Endothelial cell of hepatic sinusoid (primary cell): ENCODE measurements around the gene CHRDL2.

Experiments
- in situ Hi-C: cut with HindIII; loops from 2 replicates; pipeline ENCODE4 v1.10.0; 2017; ENCODE audit warnings: low sequenced_read_pairs

Gene CHRDL2

GRCh38 chr11:74749127-74749964 lies 18.1 kb upstream of the CHRDL2 start:
- in situ Hi-C loops: no loop called here

- in situ Hi-C loops: no loop called here
These were observed 17.2 kb upstream of the CHRDL2 start, which contains the start of gene RNF169 for GRCh38 chr11:74748211-74749126. TSS of gene RNF169 (plus strand) at chr11:74748849. CDS start at chr11:74748881, 32 bp downstream.

GRCh38 chr11:74746868-74747267 lies 15.6 kb upstream of the CHRDL2 start:
- in situ Hi-C loops: no loop called here

GRCh38 chr11:74744277-74744676 lies 13.1 kb upstream of the CHRDL2 start:
- in situ Hi-C loops: no loop called here

- in situ Hi-C loops: no loop called here
These were observed 12.4 kb upstream of the CHRDL2 start for GRCh38 chr11:74743640-74744039.

GRCh38 chr11:74742070-74742469 lies 10.8 kb upstream of the CHRDL2 start:
- in situ Hi-C loops: no loop called here

- in situ Hi-C loops: loop anchor here (5.0 to 10.0 kb wide), 3 partner anchors 52 to 133 kb away; no protein-coding TSS in a partner anchor
These were observed 8.5 kb upstream of the CHRDL2 start for GRCh38 chr11:74739546-74740270.

GRCh38 chr11:74736031-74736430 lies 4.8 kb upstream of the CHRDL2 start:
- in situ Hi-C loops: loop anchor here (5.0 to 10.0 kb wide), 3 partner anchors 49 to 136 kb away; no protein-coding TSS in a partner anchor

- in situ Hi-C loops: loop anchor here (5.0 to 10.0 kb wide), 3 partner anchors 48 to 137 kb away; no protein-coding TSS in a partner anchor
These were observed 4.2 kb upstream of the CHRDL2 start for GRCh38 chr11:74735365-74735928.

- in situ Hi-C loops: loop anchor here (10.0 kb wide), 1 partner anchor 60 kb away; no protein-coding TSS in a partner anchor
These were observed 3.3 kb upstream of the CHRDL2 start for GRCh38 chr11:74734559-74734925.

GRCh38 chr11:74730571-74731260 lies 510 bp downstream of the CHRDL2 start:
- in situ Hi-C loops: loop anchor here (10.0 kb wide), 1 partner anchor 64 kb away; no protein-coding TSS in a partner anchor

- in situ Hi-C loops: loop anchor here (10.0 kb wide), 1 partner anchor 125 kb away; no protein-coding TSS in a partner anchor
These were observed 1.8 kb downstream of the CHRDL2 start for GRCh38 chr11:74729397-74729796.

GRCh38 chr11:74726547-74727182 lies 4.6 kb downstream of the CHRDL2 start:
- in situ Hi-C loops: loop anchor here (10.0 kb wide), 1 partner anchor 122 kb away; no protein-coding TSS in a partner anchor

- in situ Hi-C loops: loop anchor here (10.0 kb wide), 1 partner anchor 121 kb away; no protein-coding TSS in a partner anchor
These were observed 5.5 kb downstream of the CHRDL2 start for GRCh38 chr11:74725701-74726100.

- in situ Hi-C loops: loop anchor here (10.0 kb wide), 1 partner anchor 119 kb away; no protein-coding TSS in a partner anchor
These were observed 7.7 kb downstream of the CHRDL2 start for GRCh38 chr11:74723511-74723910.

GRCh38 chr11:74721479-74721835 lies 9.8 kb downstream of the CHRDL2 start:
- in situ Hi-C loops: loop anchor here (10.0 kb wide), 1 partner anchor 117 kb away; no protein-coding TSS in a partner anchor

GRCh38 chr11:74720596-74721478 lies 10.4 kb downstream of the CHRDL2 start:
- in situ Hi-C loops: loop anchor here (10.0 kb wide), 1 partner anchor 116 kb away; no protein-coding TSS in a partner anchor

- in situ Hi-C loops: no loop called here
These were observed 12.2 kb downstream of the CHRDL2 start for GRCh38 chr11:74719011-74719410.
